ENCODE results near the gene ZCCHC10.

GRCh38 chr5:133026664-133027153 lies 360 bp upstream of the ZCCHC10 start:
- TF ChIP-seq FOXA1 (IDR thresholded peaks at IDR 0.05) (no peak), TAF1 (conservative IDR thresholded peaks at IDR 0.05) (no peak), JUND (IDR thresholded peaks at IDR 0.05) (no peak)
- TF ChIP-seq, protein P1, sequence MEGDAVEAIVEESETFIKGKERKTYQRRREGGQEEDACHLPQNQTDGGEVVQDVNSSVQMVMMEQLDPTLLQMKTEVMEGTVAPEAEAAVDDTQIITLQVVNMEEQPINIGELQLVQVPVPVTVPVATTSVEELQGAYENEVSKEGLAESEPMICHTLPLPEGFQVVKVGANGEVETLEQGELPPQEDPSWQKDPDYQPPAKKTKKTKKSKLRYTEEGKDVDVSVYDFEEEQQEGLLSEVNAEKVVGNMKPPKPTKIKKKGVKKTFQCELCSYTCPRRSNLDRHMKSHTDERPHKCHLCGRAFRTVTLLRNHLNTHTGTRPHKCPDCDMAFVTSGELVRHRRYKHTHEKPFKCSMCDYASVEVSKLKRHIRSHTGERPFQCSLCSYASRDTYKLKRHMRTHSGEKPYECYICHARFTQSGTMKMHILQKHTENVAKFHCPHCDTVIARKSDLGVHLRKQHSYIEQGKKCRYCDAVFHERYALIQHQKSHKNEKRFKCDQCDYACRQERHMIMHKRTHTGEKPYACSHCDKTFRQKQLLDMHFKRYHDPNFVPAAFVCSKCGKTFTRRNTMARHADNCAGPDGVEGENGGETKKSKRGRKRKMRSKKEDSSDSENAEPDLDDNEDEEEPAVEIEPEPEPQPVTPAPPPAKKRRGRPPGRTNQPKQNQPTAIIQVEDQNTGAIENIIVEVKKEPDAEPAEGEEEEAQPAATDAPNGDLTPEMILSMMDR (IDR thresholded peaks at IDR 0.05; ENCODE audit: low read depth, low read length, missing input control) = no peak

All from liver (tissue), 3 donors.